H1 (cell line): ENCODE data around the gene RELB. TPM values are rescaled to one million over a fixed set of nuclear protein-coding genes. Genes with fewer than 3 reads are reported as not detected.

ENCODE experiments used
- CTCF ChIA-PET: fragments of 300-600 bp; sonication (Branson Sonifier 250); formaldehyde crosslinking; loops from one replicate; lab custom pipeline; 2021; ENCODE audit not compliant: partially characterized antibody; lab: Charles Lee
- POLR2A ChIA-PET: fragments of 300-600 bp; sonication (Branson Sonifier 250); formaldehyde crosslinking; loops from one replicate; lab custom pipeline; 2021; ENCODE audit warnings: inconsistent platforms; ENCODE audit not compliant: partially characterized antibody; lab: Charles Lee
- DNase-seq, 2 experiments: peaks; one replicate each; pipeline versions ENCODE4 v3.0.0 to v3.0.0-alpha.2; 2010 to 2022; ENCODE audit warnings: low spot score in 2 of 2, low read depth in 1 of 2, mixed read lengths in 1 of 2
- FAIRE-seq: peaks from 2 replicates; lab custom pipeline; 2011; peaks lifted over from hg19 to GRCh38; lab: Jason Lieb, UNC
- H2AFZ ChIP-seq: 2 replicates; pipeline ENCODE4 v1.8.1; 2012; ENCODE audit warnings: low read length, inconsistent platforms
- H2AK5ac ChIP-seq: 2 replicates; pipeline ENCODE4 v1.6.1; 2013; ENCODE audit warnings: low read depth, low read length
- H2BK120ac ChIP-seq: replicated peaks from 2 replicates; pipeline ENCODE3; 2013; ENCODE audit warnings: low read depth, low read length, inconsistent platforms
- H2BK12ac ChIP-seq: 2 replicates; pipeline ENCODE4 v1.6.1; 2013; ENCODE audit warnings: low read depth, low read length
- H2BK15ac ChIP-seq: 2 replicates; pipeline ENCODE4 v1.6.1; 2013; ENCODE audit warnings: low read length
- H2BK20ac ChIP-seq: 2 replicates; pipeline ENCODE4 v1.6.1; 2013; ENCODE audit warnings: low read length
- H2BK5ac ChIP-seq: 2 replicates; pipeline ENCODE4 v1.6.1; 2013; ENCODE audit warnings: low read depth, low read length
- H3K14ac ChIP-seq: 2 replicates; pipeline ENCODE4 v1.6.1; 2013; ENCODE audit warnings: inconsistent platforms; ENCODE audit not compliant: insufficient read length
- H3K18ac ChIP-seq: 2 replicates; pipeline ENCODE4 v1.6.1; 2013; ENCODE audit warnings: low read length; ENCODE audit errors: extremely low read depth
- H3K23ac ChIP-seq: 2 replicates; pipeline ENCODE4 v1.6.1; 2013; ENCODE audit warnings: inconsistent platforms; ENCODE audit not compliant: insufficient read length
- H3K23me2 ChIP-seq: 2 replicates; pipeline ENCODE4 v1.6.1; 2013; ENCODE audit warnings: low read depth, low read length
- H3K27ac ChIP-seq: 2 replicates; pipeline ENCODE4 v1.6.1; 2011; ENCODE audit warnings: low read depth, low read length, inconsistent platforms
- H3K27me3 ChIP-seq, 4 experiments: replicated peaks in 1 of 4; 1 replicate in 1 of 4; 2 replicates in 3 of 4; pipeline versions ENCODE4 v1.6.1 to v1.8.1; 2011 to 2013; ENCODE audit warnings: low read length in 3 of 4, mild to moderate bottlenecking in 3 of 4, inconsistent platforms in 2 of 4, mixed read lengths in 2 of 4, moderate library complexity in 1 of 4; ENCODE audit not compliant: control insufficient read depth in 3 of 4, insufficient read depth in 3 of 4; ENCODE audit errors: extremely low read depth in 1 of 4
- H3K36me3 ChIP-seq, 4 experiments: 2 replicates each; pipeline versions ENCODE4 v1.6.1 to v1.8.1; 2011 to 2013; ENCODE audit warnings: mild to moderate bottlenecking in 4 of 4, low read length in 3 of 4, moderate library complexity in 2 of 4, control low read depth in 1 of 4, inconsistent platforms in 1 of 4; ENCODE audit not compliant: insufficient read depth in 4 of 4, control insufficient read depth in 2 of 4
- H3K4ac ChIP-seq: replicated peaks from 2 replicates; pipeline ENCODE3; 2013; ENCODE audit warnings: low read length, low read depth, mixed read lengths, inconsistent platforms; ENCODE audit not compliant: insufficient read length
- H3K4me1 ChIP-seq, 4 experiments: replicated peaks in 1 of 4; 1 replicate in 1 of 4; 2 replicates in 3 of 4; pipeline versions ENCODE4 v1.6.1 to v1.8.1; 2011 to 2013; ENCODE audit warnings: low read length in 3 of 4, inconsistent platforms in 2 of 4, mixed read lengths in 1 of 4; ENCODE audit not compliant: insufficient read depth in 4 of 4, control insufficient read depth in 3 of 4
- H3K4me2 ChIP-seq, 2 experiments: 2 replicates each; pipeline versions ENCODE4 v1.6.1 to v1.8.1; 2011 to 2013; ENCODE audit warnings: low read depth in 2 of 2, low read length in 2 of 2, control low read depth in 1 of 2, inconsistent platforms in 1 of 2, mild to moderate bottlenecking in 1 of 2; ENCODE audit not compliant: insufficient read depth in 1 of 2
- H3K4me3 ChIP-seq, 4 experiments: fragments of 200-600, 300-600 bp in 1 of 4; sonication (generic), shearing (Covaris generic), sonication (Bioruptor Twin) in 1 of 4; 2 replicates each; pipeline versions ENCODE4 v1.5.1 to v1.8.1; 2011 to 2016; ENCODE audit warnings: low read length in 4 of 4, low read depth in 3 of 4, control low read depth in 2 of 4, inconsistent platforms in 2 of 4, mild to moderate bottlenecking in 2 of 4, mixed read lengths in 1 of 4, moderate library complexity in 1 of 4; ENCODE audit not compliant: insufficient read depth in 2 of 4; ENCODE audit errors: extremely low read depth in 1 of 4
- H3K56ac ChIP-seq: replicated peaks from 2 replicates; pipeline ENCODE3; 2013; ENCODE audit warnings: low read depth, mild to moderate bottlenecking, mixed read lengths, low read length, inconsistent platforms; ENCODE audit not compliant: insufficient read length
- H3K79me1 ChIP-seq: 2 replicates; pipeline ENCODE4 v1.6.1; 2013; ENCODE audit warnings: low read depth, low read length, control low read depth
- H3K79me2 ChIP-seq, 2 experiments: 2 replicates each; pipeline versions ENCODE4 v1.6.1 to v1.8.1; 2012 to 2013; ENCODE audit warnings: low read length in 2 of 2, mild to moderate bottlenecking in 2 of 2, inconsistent platforms in 1 of 2; ENCODE audit not compliant: insufficient read depth in 2 of 2, control insufficient read depth in 1 of 2
- H3K9ac ChIP-seq, 4 experiments: replicated peaks in 1 of 4; 1 replicate in 1 of 4; 2 replicates in 3 of 4; pipeline versions ENCODE4 v1.6.1 to v1.8.1; 2011 to 2013; ENCODE audit warnings: low read depth in 3 of 4, low read length in 3 of 4, control low read depth in 2 of 4, mild to moderate bottlenecking in 2 of 4, moderate library complexity in 2 of 4, inconsistent platforms in 1 of 4; ENCODE audit errors: extremely low read depth in 1 of 4
- H3K9me3 ChIP-seq, 2 experiments: 2 replicates each; pipeline versions ENCODE4 v1.6.1 to v1.8.1; 2012 to 2013; ENCODE audit warnings: mild to moderate bottlenecking in 2 of 2, moderate library complexity in 2 of 2, control low read depth in 1 of 2, inconsistent platforms in 1 of 2, low read depth in 1 of 2, low read length in 1 of 2, mixed read lengths in 1 of 2; ENCODE audit not compliant: insufficient read depth in 2 of 2
- H4K20me1 ChIP-seq, 2 experiments: replicated peaks in 1 of 2; 2 replicates each; pipeline versions ENCODE3 to v1.8.1; 2011 to 2013; ENCODE audit warnings: inconsistent platforms in 2 of 2, low read length in 2 of 2, mild to moderate bottlenecking in 1 of 2; ENCODE audit not compliant: insufficient read depth in 2 of 2, control insufficient read depth in 1 of 2
- H4K5ac ChIP-seq: 2 replicates; pipeline ENCODE4 v1.6.1; 2013; ENCODE audit warnings: low read length, low read depth, mixed read lengths, inconsistent platforms; ENCODE audit not compliant: insufficient read length
- H4K8ac ChIP-seq: 2 replicates; pipeline ENCODE4 v1.8.0; 2013; ENCODE audit warnings: mild to moderate bottlenecking, moderate library complexity, low read length, inconsistent platforms; ENCODE audit not compliant: insufficient read depth; ENCODE audit errors: extremely low read depth
- H4K91ac ChIP-seq: replicated peaks from 2 replicates; pipeline ENCODE3; 2013; ENCODE audit warnings: low read length, mixed read lengths, inconsistent platforms; ENCODE audit not compliant: insufficient read length
- CEBPB ChIP-seq: IDR thresholded peaks from 2 replicates; pipeline ENCODE4 v1.6.1; 2012; ENCODE audit warnings: low read depth, low read length
- HDAC6 ChIP-seq: IDR thresholded peaks from one replicate; pipeline ENCODE4 v1.7.1; 2012; ENCODE audit warnings: low read depth, mild to moderate bottlenecking, inconsistent platforms, low read length, moderate library complexity
- KDM5A ChIP-seq: fragments of 200-600 bp; IDR thresholded peaks from 2 replicates; pipeline ENCODE4 v1.7.1; 2012; ENCODE audit warnings: mild to moderate bottlenecking, low read length, inconsistent platforms, mixed read lengths
- MAFK ChIP-seq: IDR thresholded peaks from 2 replicates; pipeline ENCODE4 v1.6.1; 2012; ENCODE audit warnings: low read depth, mild to moderate bottlenecking, improper control_type of control experiment, low read length
- NRF1 ChIP-seq: IDR thresholded peaks from 2 replicates; pipeline ENCODE4 v1.6.1; 2011; ENCODE audit warnings: mild to moderate bottlenecking, low read depth, low read length, improper control_type of control experiment
- RBBP5 ChIP-seq: IDR thresholded peaks from 2 replicates; pipeline ENCODE4 v1.7.1; 2012; ENCODE audit warnings: low read depth, mild to moderate bottlenecking, inconsistent platforms, low read length, moderate library complexity, borderline replicate concordance
- RNF2 ChIP-seq: fragments of 200-900, 300-1000 bp; sonication (generic); IDR thresholded peaks from 2 replicates; pipeline ENCODE4 v1.7.1; 2016; ENCODE audit warnings: borderline replicate concordance, low read depth, mild to moderate bottlenecking, antibody characterized with exemption, low read length; ENCODE audit not compliant: poor library complexity, severe bottlenecking; ENCODE audit errors: missing control alignments
- SRF ChIP-seq: IDR thresholded peaks from 2 replicates; pipeline ENCODE4 v1.6.1; 2011; ENCODE audit warnings: mild to moderate bottlenecking, low read depth, low read length, moderate library complexity
- TEAD4 ChIP-seq: IDR thresholded peaks from 2 replicates; pipeline ENCODE4 v1.6.1; 2012; ENCODE audit warnings: low read depth, low read length, inconsistent platforms, mixed read lengths
- USF2 ChIP-seq: IDR thresholded peaks from 2 replicates; pipeline ENCODE4 v1.6.1; 2011; ENCODE audit warnings: low read length, improper control_type of control experiment
- WGBS, 2 experiments: shearing (Covaris generic) in 1 of 2; methylation state at CpG; one replicate each; pipeline versions ENCODE4 v1.1.6 to v1.1.7; 2013 to 2015; ENCODE audit warnings: low lambda C conversion rate in 2 of 2, mixed read lengths in 2 of 2, inconsistent platforms in 1 of 2, low coverage in 1 of 2, missing lambda C conversion rate in 1 of 2; ENCODE audit not compliant: insufficient replicate concordance in 2 of 2, insufficient coverage in 1 of 2, insufficient read length in 1 of 2; ENCODE audit errors: extremely low coverage in 1 of 2, missing lambda C conversion rate in 1 of 2; 5-methylcytosine and 5-hydroxymethylcytosine counted together
- polyA plus RNA-seq, 7 experiments: library from polyadenylated mRNA; depleted of rRNA in 3 of 7; stranded (reverse) in 5 of 7; unstranded in 2 of 7; fragments of >200 nt in 5 of 7; fragments of 200-250 nt in 2 of 7; gene quantifications; 1 replicate in 5 of 7; 2 replicates in 1 of 7; 4 replicates in 1 of 7; pipeline versions ENCODE4 v1.2.1 to v1.2.3, GENCODE V29; 2011 to 2013; ENCODE audit warnings: missing spikeins in 2 of 7, mixed read lengths in 2 of 7
- total RNA-seq: library from RNA; stranded (reverse); fragmentation: NEBNext Ultra II Directional; extraction: Animal tissue kit (Norgen Biotek cat#: 25700); gene quantifications from 2 replicates; pipeline ENCODE4 v1.2.1, GENCODE V29; 2021

RELB gene
- total and polyA plus RNA-seq, 2 of the 8 experiments (the other 6 are each of a cell fraction or from before 2014, with no cell fraction given) = 10.0 to 13.1 TPM

- peaks cover 12% of the 10 kb centered on the region; the same call in 1 of the 2 replicates for H3K23me2 ChIP-seq
- ChIA-PET CTCF (interaction anchor here (0.6 to 4.2 kb wide), 8 partner anchors 9 to 268 kb away, joined by 3 to 17 read pairs (median 4); partner anchors contain the start of gene APOE), POLR2A (interaction anchor here (0.7 to 11.6 kb wide), 11 partner anchors 9 to 317 kb away, joined by 3 to 121 read pairs (median 4); partner anchors contain the start of genes APOC4 and APOE)
- H2BK20ac ChIP-seq = no peak overlapping the region
- H3K4ac ChIP-seq = no peak overlapping the region
- peak overlapping the region in 1 of 4 experiments; percentile 1; a peak in 1 of 7 replicates for H3K9ac ChIP-seq
- H4K8ac ChIP-seq = no peak overlapping the region
- H2BK15ac ChIP-seq = no peak overlapping the region
- no peak for FAIRE-seq
- no peak overlapping the region for H2AFZ ChIP-seq
- no peak overlapping the region for H4K91ac ChIP-seq
- H2BK5ac ChIP-seq = peak overlapping the region; percentile 49; the same call in 1 of the 2 replicates
- H3K27ac ChIP-seq = no peak overlapping the region
- no peaks in the 10 kb centered on the region for H3K9me3 ChIP-seq
- 95% methylated on average over 7 of the region's 7 CpGs; no CpG with 5 or more reads in 1 of the 2 experiments for WGBS, 2 experiments
- peaks cover 29% of the 10 kb centered on the region for H3K79me1 ChIP-seq
- H3K4me1 ChIP-seq = peaks cover 0 to 7% (median 6%) of the 10 kb centered on the region in 4 experiments; a peak in 6 of 7 replicates
- peaks cover 0 to 7% (median 2%) of the 10 kb centered on the region in 4 experiments; a peak in 4 of 8 replicates for H3K36me3 ChIP-seq
- H3K27me3 ChIP-seq = no peaks in the 10 kb centered on the region
- no peak overlapping the region for H2BK12ac ChIP-seq
- H3K56ac ChIP-seq = no peak overlapping the region
- no peak overlapping the region for H4K5ac ChIP-seq
- H3K18ac ChIP-seq = no peak overlapping the region
- peak overlapping the region in 1 of 2 experiments; percentile 6; a peak in 1 of 4 replicates for H3K4me2 ChIP-seq
- DNase-seq = no peak
- H3K14ac ChIP-seq = no peak overlapping the region
- H3K23ac ChIP-seq = no peak overlapping the region
- H2BK120ac ChIP-seq = no peak overlapping the region
- H3K4me3 ChIP-seq = no peak overlapping the region
- peaks cover 32 to 67% of the 10 kb centered on the region in 2 experiments for H3K79me2 ChIP-seq
- peaks cover 6 to 31% of the 10 kb centered on the region in 2 experiments for H4K20me1 ChIP-seq
- no peak overlapping the region for H2AK5ac ChIP-seq
- TF ChIP-seq RBBP5 (no peak), TEAD4 (no peak), USF2 (no peak), NRF1 (no peak), MAFK (no peak), HDAC6 (no peak), KDM5A (no peak), RNF2 (no peak), CEBPB (no peak), SRF (no peak)
Measured at GRCh38 chr19:44957526-44957925, 43.7 kb upstream of the RELB start.
